Muscle of leg (tissue), 11 donors: ENCODE data around the gene PRMT9. TPM values are rescaled to one million over a fixed set of nuclear protein-coding genes. Genes with fewer than 3 reads are reported as not detected.
A peak's percentile ranks its signal among the peaks of the same experiment; 100 is the strongest.

Experiments used
- DNase-seq: peaks from one replicate; pipeline ENCODE4 v3.0.0; 2013
- H3K27ac ChIP-seq: one replicate; pipeline ENCODE4 v1.5.1; 2013; ENCODE audit warnings: mild to moderate bottlenecking, low read length, control low read depth
- H3K27me3 ChIP-seq: one replicate; pipeline ENCODE4 v1.6.1; 2013; ENCODE audit warnings: low read length; ENCODE audit not compliant: control insufficient read depth, insufficient read depth
- H3K36me3 ChIP-seq: one replicate; pipeline ENCODE4 v1.6.1; 2013; ENCODE audit warnings: low read length; ENCODE audit not compliant: control insufficient read depth, insufficient read depth
- H3K4me1 ChIP-seq: one replicate; pipeline ENCODE4 v1.6.1; 2013; ENCODE audit warnings: low read length; ENCODE audit not compliant: control insufficient read depth, insufficient read depth
- H3K4me3 ChIP-seq: one replicate; pipeline ENCODE4 v1.5.1; 2013; ENCODE audit warnings: low read length, control low read depth
- H3K9me3 ChIP-seq: replicated peaks from 2 replicates; pipeline ENCODE4 v1.6.1; 2013; ENCODE audit warnings: low read depth, low read length; ENCODE audit not compliant: control insufficient read depth
- WGBS: methylation state at CpG from one replicate; pipeline ENCODE4 v1.1.5; 2013; ENCODE audit warnings: missing lambda C conversion rate; ENCODE audit not compliant: insufficient coverage; 5-methylcytosine and 5-hydroxymethylcytosine counted together
- polyA plus RNA-seq, 8 donors: library from polyadenylated mRNA; unstranded; fragments of 120-200 nt; gene quantifications; one replicate each; pipeline versions ENCODE4 v1.2.1 to v1.2.3, GENCODE V29; 2013; ENCODE audit warnings: inconsistent platforms in 1 of 8, low replicate concordance in 1 of 8; ENCODE audit not compliant: insufficient read length in 8 of 8, insufficient read depth in 1 of 8
- total RNA-seq: library from RNA; stranded (reverse); fragments of 120-200 nt; gene quantifications from one replicate; pipeline ENCODE4 v1.2.4, GENCODE V29; 2013

PRMT9 gene
- total and polyA plus RNA-seq, 9 donors: 9.0 to 14.2 (median 10.2) TPM

DNA sequence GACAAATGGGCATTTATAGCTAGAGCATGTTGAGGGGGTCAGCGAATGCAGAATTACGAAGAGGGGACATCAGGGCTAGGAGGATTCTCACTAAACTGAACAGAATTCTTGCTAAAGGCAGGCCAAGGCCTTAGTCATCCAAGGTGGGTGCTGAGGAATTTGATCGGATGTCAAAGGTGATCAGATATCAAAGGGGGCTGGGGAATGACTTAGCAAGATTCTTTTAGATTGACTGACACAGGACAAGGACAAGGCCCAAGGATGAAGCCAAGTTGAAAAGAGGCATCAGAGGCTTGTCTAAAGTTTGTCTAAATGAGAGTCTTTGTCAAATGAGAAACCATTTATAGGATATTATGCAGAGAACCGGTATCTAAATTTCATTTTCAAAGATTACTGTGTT, 57.1 kb downstream of the PRMT9 start:
- Histone ChIP-seq H3K9me3 (no peaks in the 10 kb centered on the region), H3K4me1 (no peaks in the 10 kb centered on the region), H3K27ac (no peak overlapping the region), H3K36me3 (peaks cover 23% of the 10 kb centered on the region), H3K4me3 (no peak overlapping the region), H3K27me3 (no peaks in the 10 kb centered on the region)
- 100% methylated on average over 3 of the region's 4 CpGs for WGBS
- no peak for DNase-seq

DNA sequence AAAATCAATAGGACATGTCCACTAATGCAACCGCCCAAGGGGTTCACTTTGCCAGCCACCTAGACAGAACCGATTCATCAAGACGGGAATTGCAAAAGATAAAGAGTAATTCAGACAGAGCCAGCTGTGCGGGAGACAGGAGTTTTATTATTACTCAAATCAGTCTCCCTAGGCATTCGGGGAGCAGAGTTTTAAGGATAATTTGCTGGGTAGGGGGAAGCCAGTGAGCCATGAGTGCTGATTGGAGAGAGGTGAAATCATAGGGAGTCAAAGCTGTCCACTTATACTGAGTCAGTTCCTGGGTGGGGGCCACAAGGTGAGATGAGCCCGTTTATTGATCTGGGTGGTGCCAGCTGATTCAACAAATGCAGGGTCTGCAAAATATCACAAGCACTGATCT, 58.2 kb downstream of the PRMT9 start:
- Histone ChIP-seq H3K36me3 (peaks cover 26% of the 10 kb centered on the region), H3K27me3 (no peaks in the 10 kb centered on the region), H3K9me3 (no peaks in the 10 kb centered on the region), H3K4me3 (no peak overlapping the region), H3K4me1 (no peaks in the 10 kb centered on the region), H3K27ac (no peak overlapping the region)
- no peak for DNase-seq
- 84% methylated on average over 5 of the region's 6 CpGs for WGBS

DNA sequence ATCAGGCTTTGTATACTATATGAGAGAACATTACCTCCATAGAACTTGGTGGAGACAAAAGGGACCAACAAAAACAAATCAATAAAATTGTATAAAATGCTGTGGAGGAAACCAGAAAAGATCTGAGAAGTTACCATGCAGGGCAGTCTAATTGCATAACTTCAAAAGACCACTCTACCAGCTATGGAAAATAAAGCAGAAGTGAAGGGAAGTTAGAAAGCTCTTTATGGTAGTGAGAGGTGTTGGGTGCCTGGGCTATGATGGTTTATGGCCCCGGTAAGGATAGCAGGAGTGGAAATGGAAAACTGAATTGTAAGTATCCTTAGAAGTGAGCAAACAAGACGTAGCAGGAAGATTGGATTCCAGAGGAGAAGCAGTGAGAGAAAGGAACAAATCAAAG, 63.6 kb downstream of the PRMT9 start:
- Histone ChIP-seq H3K4me1 (peaks cover 9% of the 10 kb centered on the region), H3K36me3 (peaks cover 14% of the 10 kb centered on the region), H3K9me3 (no peaks in the 10 kb centered on the region), H3K27ac (no peak overlapping the region), H3K27me3 (no peaks in the 10 kb centered on the region), H3K4me3 (no peak overlapping the region)
- no peak for DNase-seq
- WGBS: 85% methylated on average over 2 of the region's 2 CpGs

DNA sequence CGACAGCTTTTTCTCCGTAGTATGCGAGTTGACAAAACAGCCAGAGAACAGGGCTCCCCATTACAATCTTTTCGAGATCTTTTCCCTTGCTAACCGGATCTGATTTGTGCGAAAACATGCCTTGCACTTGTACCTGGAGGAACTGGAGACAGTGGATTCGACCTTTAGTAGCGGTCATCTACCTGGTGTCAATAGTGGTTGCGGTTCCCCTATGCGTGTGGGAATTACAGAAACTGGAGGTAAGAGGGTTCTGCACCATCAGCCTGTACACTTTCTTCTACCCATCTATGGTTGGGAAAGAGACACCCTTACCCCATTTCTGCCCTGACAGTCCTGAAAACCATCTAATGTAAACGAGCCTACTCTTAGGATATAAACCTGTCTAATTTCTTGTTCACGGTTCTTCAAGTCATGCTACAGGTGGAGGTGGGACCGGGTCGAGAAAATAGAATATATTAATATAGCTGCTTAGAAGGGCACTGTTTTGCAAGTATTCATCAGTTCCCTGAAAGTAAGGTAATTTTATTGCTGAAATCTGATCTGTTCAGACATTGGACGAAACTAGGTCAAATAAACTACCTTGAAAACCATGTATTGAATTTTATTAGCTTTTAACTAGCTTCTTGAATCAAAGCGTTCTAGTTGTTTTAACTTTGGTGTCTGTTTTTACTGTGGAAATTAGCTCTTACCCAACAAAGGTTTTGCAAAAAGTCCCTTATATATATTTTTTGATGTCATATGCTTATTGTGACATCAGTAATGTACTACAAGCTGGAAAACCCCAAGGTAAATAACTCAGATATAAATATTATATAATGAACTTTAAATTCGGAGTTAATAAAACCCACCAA, 65.9 kb downstream of the PRMT9 start:
- 0% methylated on average over 7 of the region's 17 CpGs for WGBS
- DNase-seq: no peak
- Histone ChIP-seq H3K27me3 (no peaks in the 10 kb centered on the region), H3K4me1 (peaks cover 9% of the 10 kb centered on the region), H3K27ac (peak overlapping the region; percentile 91), H3K4me3 (peak overlapping the region; percentile 97), H3K9me3 (no peaks in the 10 kb centered on the region), H3K36me3 (peaks cover 12% of the 10 kb centered on the region)

DNA sequence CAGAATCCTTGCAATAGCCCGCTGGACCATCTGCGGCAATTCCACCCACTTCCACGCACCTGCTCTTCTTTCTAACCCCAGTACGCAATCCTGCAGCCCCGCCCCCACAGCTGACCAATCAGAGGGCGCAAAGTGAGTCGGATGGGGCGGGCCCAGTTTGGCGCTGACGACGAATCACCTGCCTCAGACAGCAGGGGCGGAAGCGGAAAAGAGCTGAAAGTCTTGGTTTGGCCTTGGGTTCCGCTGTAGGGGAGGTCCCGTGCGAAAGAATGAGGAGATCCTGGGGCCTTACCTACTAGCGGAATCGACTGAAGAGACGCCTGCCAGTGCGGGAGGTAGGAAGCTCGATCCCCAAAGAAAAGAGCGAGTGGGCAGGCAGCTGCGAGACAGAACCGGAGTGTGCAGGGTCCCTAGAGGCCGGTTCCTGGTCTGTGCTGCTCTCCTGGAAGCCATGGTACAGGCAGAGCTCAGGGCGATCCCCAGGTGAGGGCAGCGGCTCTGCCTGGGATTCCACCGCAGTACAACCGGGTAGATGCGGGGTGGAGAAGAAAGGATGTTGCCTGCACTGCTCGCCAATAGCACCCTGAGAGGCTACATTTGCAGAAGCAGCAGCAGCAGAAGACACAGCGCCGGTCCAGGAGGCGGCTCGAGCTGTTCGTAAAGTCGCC, 66.7 kb downstream of the PRMT9 start, which contains the start of gene TMEM184C:
TSS of gene TMEM184C (plus strand) at position 225 of the 668 bp plus-strand sequence. CDS start 560 bp downstream, outside the sequence.
- Histone ChIP-seq H3K9me3 (no peaks in the 10 kb centered on the region), H3K27ac (peak within 1 kb of the TSS; percentile 91), H3K4me1 (peaks cover 9% of the 10 kb centered on the region), H3K36me3 (peaks cover 7% of the 10 kb centered on the region), H3K4me3 (peak within 1 kb of the TSS; percentile 97), H3K27me3 (no peaks in the 10 kb centered on the region)
- under 1% methylated on average over 31 of the region's 37 CpGs for WGBS
- peak; percentile 98 for DNase-seq

DNA sequence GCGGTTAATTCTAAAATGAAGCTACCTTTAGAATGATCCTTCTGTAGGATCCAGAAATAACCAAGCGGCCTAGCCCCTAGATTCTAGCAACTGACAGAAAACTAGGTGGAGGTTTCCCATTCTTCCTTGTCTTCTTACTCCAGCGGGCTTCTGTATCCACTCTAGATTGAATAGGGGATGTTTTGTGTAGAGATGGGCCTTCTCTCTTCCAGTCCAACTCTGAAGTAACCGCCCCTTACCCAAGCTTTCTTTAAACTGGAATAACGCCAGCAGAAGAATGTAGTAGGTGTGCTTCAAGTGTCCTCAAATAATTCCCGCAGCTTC, 67.2 kb downstream of the PRMT9 start:
- no peaks in the 10 kb centered on the region for H3K9me3 ChIP-seq
- 100% methylated on average over 1 of the region's 6 CpGs for WGBS
- no peak overlapping the region for H3K27ac ChIP-seq
- H3K4me3 ChIP-seq: peak overlapping the region; percentile 97
- H3K36me3 ChIP-seq: peaks cover 7% of the 10 kb centered on the region
- no peaks in the 10 kb centered on the region for H3K27me3 ChIP-seq
- peaks cover 9% of the 10 kb centered on the region for H3K4me1 ChIP-seq
- DNase-seq: no peak

DNA sequence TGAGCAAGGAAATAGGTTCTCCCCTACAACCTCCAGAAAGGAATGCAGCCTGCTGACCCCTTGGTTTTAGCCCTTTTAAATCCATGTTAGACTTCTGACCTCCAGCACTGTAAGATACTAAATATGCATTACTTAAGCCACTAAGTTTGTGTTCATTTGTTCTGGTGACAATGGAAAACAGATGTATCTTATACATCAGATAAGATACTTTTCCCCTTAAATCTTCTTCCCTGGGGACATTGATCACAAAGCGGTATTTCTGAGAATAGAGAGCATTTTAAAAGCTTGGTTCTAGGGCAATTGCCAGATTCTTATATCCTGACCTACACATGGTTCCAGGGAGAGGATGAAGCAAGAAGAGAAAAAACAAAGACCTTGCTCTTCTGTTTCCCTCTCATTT, 73.3 kb downstream of the PRMT9 start:
- H3K4me1 ChIP-seq: no peaks in the 10 kb centered on the region
- no peak overlapping the region for H3K27ac ChIP-seq
- no peaks in the 10 kb centered on the region for H3K27me3 ChIP-seq
- no peaks in the 10 kb centered on the region for H3K9me3 ChIP-seq
- DNase-seq: peak; percentile 54
- H3K4me3 ChIP-seq: no peak overlapping the region
- no peaks in the 10 kb centered on the region for H3K36me3 ChIP-seq
- WGBS: no CpG with 5 or more reads among the region's 1 CpG

DNA sequence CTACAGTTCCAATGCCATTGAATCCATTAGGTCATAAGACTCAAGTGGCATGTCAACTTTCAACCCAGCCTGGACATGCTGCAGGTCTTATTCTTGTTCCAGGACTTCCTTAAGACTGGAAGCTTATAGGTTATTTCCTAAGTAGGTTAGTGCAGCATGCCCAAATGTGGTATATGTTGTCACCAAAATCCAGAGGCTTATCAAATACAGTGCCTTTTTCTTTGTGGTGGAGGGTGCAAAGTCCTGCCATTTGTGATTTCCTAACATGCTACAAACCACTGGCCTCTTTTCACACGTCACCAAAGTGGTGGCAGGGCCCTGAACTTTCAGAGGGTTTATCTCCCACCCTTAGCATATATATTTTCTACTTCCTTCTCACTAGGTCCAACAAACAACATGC, 76.5 kb downstream of the PRMT9 start:
- H3K9me3 ChIP-seq: no peaks in the 10 kb centered on the region
- no peak overlapping the region for H3K4me3 ChIP-seq
- no peak overlapping the region for H3K27ac ChIP-seq
- no peaks in the 10 kb centered on the region for H3K36me3 ChIP-seq
- no peaks in the 10 kb centered on the region for H3K4me1 ChIP-seq
- 67% methylated on average over 1 of the region's 1 CpG for WGBS
- DNase-seq: no peak
- H3K27me3 ChIP-seq: no peaks in the 10 kb centered on the region

DNA sequence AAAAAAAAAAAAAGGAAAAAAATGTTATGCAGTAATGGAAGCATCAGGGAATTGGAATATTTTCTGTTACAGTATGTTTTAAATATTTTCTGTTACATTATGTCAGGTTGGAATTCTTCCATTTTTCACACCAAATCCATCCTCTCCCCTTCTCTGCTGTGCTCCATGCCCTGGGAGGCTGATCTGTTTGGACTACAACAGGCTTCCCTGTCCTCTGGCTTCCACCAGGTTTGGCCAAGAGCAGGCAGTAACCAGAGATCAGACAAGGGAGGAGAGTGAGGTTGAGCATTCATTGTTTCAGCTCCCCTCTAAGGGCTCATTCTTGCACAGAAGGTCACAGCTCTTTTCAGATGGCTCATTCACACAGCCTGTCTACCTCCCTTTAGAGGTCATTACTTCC, 78.5 kb downstream of the PRMT9 start:
- no peaks in the 10 kb centered on the region for H3K4me1 ChIP-seq
- no peak overlapping the region for H3K4me3 ChIP-seq
- peak; percentile 57 for DNase-seq
- H3K36me3 ChIP-seq: no peaks in the 10 kb centered on the region
- no peaks in the 10 kb centered on the region for H3K27me3 ChIP-seq
- H3K27ac ChIP-seq: no peak overlapping the region
- H3K9me3 ChIP-seq: no peaks in the 10 kb centered on the region

DNA sequence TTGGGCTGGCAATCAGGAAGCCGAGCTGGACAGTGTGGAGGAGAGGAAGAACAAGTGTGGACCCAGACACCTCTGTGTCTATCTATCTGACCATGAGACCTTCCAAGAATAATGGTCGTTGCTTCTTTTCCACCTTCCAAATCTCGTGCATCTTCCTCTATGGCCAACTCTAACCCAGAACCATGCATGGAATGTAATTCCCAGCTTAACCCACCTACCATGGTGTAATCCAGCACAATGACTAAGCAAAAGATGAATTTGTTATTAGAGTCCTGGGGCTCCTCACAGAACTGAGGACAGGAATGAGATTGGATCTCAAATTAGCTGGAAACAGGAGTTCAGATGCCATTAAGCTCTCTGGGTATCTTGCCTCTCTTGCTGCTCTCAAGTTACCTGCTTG, 84.2 kb downstream of the PRMT9 start:
- Histone ChIP-seq H3K9me3 (no peaks in the 10 kb centered on the region), H3K36me3 (no peaks in the 10 kb centered on the region), H3K4me3 (no peak overlapping the region), H3K27ac (no peak overlapping the region), H3K4me1 (no peaks in the 10 kb centered on the region), H3K27me3 (no peaks in the 10 kb centered on the region)
- no peak for DNase-seq
- WGBS: no CpG with 5 or more reads among the region's 3 CpGs
